ENCODE measurements around the gene SLC39A11. TPM values are rescaled to one million over a fixed set of nuclear protein-coding genes. Genes with fewer than 3 reads are reported as not detected.

SLC39A11 gene
- total RNA-seq, 1 experiment from 2014 or later: 46.4 TPM

GRCh38 chr17:72970797-72971196, 121.7 kb downstream of the SLC39A11 start:
- no peaks in the 10 kb centered on the region for H3K27me3 ChIP-seq (ENCODE audit: insufficient read depth, low read length)
- H3K9me3 ChIP-seq (ENCODE audit: control insufficient read depth in 1 of 2, insufficient read depth in 1 of 2, low read depth in 1 of 2, low read length in 2 of 2): peaks cover 0 to 3% of the 10 kb centered on the region in 2 experiments; a peak in 1 of 4 replicates
- H3K27ac ChIP-seq (ENCODE audit: low read depth, low read length): no peak overlapping the region
- DNase-seq (ENCODE audit: low read depth, low spot score) (no peak), ATAC-seq (no peak)
- intact Hi-C loops (cut with micrococcal nuclease): loop anchor here (10.0 kb wide), 1 partner anchor 146 kb away; no protein-coding TSS in a partner anchor
- TF ChIP-seq SIN3A (IDR thresholded peaks at IDR 0.05; ENCODE audit: low read depth): no peak
- no peak for TF ChIP-seq ZNF274 (IDR thresholded peaks at IDR 0.05; ENCODE audit: low read depth, low read length)
- TF ChIP-seq JUND (IDR thresholded peaks at IDR 0.05): no peak
- TF ChIP-seq SP1 (IDR thresholded peaks at IDR 0.05; ENCODE audit: low read depth): no peak
- TF ChIP-seq YY1 (IDR thresholded peaks at IDR 0.05; ENCODE audit: extremely low read depth, insufficient replicate concordance, low read depth, low read length): no peak
- RAD21 ChIA-PET (ENCODE audit: low non-redundant PET in 1 of 2, low total read pairs in 2 of 2, uncharacterized antibody in 2 of 2, unreplicated experiment in 2 of 2): no interaction called here
- no peaks in the 10 kb centered on the region for H3K79me2 ChIP-seq (ENCODE audit: insufficient read depth, low read length)
- POLR2A ChIA-PET: no interaction called here
- no peak overlapping the region for H3K4me3 ChIP-seq (replicated peaks in 1 of 2; ENCODE audit: low read depth in 1 of 2, low read length in 2 of 2)
- CTCF ChIA-PET: no interaction called here
- peaks cover 3 to 20% of the 10 kb centered on the region in 2 experiments; a peak in 3 of 4 replicates for H3K4me1 ChIP-seq (ENCODE audit: control insufficient read depth in 1 of 2, insufficient read depth in 2 of 2, low read length in 2 of 2)
- no peaks in the 10 kb centered on the region for H3K9me2 ChIP-seq (ENCODE audit: insufficient read depth)
- no peak overlapping the region for H3K4me2 ChIP-seq (ENCODE audit: low read length)
- H3K36me3 ChIP-seq (ENCODE audit: control insufficient read depth in 1 of 2, insufficient read depth in 2 of 2, low read length in 2 of 2): 0 out of 4 replicates have a peak, but pooled peaks cover 0 to 3% of the 10 kb centered on the region in 2 experiments
- H2AFZ ChIP-seq (ENCODE audit: low read depth, low read length, poor library complexity, severe bottlenecking): no peak overlapping the region
- no peaks in the 10 kb centered on the region for H4K20me1 ChIP-seq (ENCODE audit: insufficient read depth)
- no peak overlapping the region for H3K9ac ChIP-seq (ENCODE audit: low read length)
- BruUV-seq (replicated peaks): no TSS peak

- ChIA-PET RAD21 (ENCODE audit: low non-redundant PET in 1 of 2, low total read pairs in 2 of 2, uncharacterized antibody in 2 of 2, unreplicated experiment in 2 of 2) (no interaction called here), CTCF (interaction anchor here (1.7 kb wide), 1 partner anchor 16 kb away, joined by 5 read pairs; no protein-coding TSS in a partner anchor), POLR2A (interaction anchor here (1.4 kb wide), 1 partner anchor 14 kb away, joined by 3 read pairs; no protein-coding TSS in a partner anchor)
- no peaks in the 10 kb centered on the region for H3K27me3 ChIP-seq (ENCODE audit: insufficient read depth, low read length)
- no TSS peak for BruUV-seq (replicated peaks)
- H3K4me2 ChIP-seq (ENCODE audit: low read length): no peak overlapping the region
- TF ChIP-seq FOSL1 (IDR thresholded peaks at IDR 0.05; ENCODE audit: low read depth): no peak
- no peak for TF ChIP-seq ZNF274 (IDR thresholded peaks at IDR 0.05; ENCODE audit: low read depth, low read length)
- TF ChIP-seq EGR1 (IDR thresholded peaks at IDR 0.05; ENCODE audit: low read depth): no peak
- TF ChIP-seq CBX3 (IDR thresholded peaks at IDR 0.05; ENCODE audit: low read depth): no peak
- no peak for TF ChIP-seq SP1 (IDR thresholded peaks at IDR 0.05; ENCODE audit: low read depth)
- no peak for TF ChIP-seq ELF1 (IDR thresholded peaks at IDR 0.05; ENCODE audit: borderline replicate concordance, low read depth)
- no peak for TF ChIP-seq CTCF (IDR thresholded peaks at IDR 0.05 in 2 of 3, conservative IDR thresholded peaks at IDR 0.05 in 1 of 3; ENCODE audit: borderline replicate concordance in 1 of 3, insufficient read depth in 1 of 3, low read depth in 2 of 3, low read length in 2 of 3)
- no peak for TF ChIP-seq TCF7L2 (IDR thresholded peaks at IDR 0.05; ENCODE audit: borderline replicate concordance, extremely low read depth, insufficient read depth, insufficient read length)
- no peak for TF ChIP-seq POLR2A (IDR thresholded peaks at IDR 0.05; ENCODE audit: borderline replicate concordance, extremely low read depth, insufficient read depth, insufficient read length)
- no peaks in the 10 kb centered on the region for H3K79me2 ChIP-seq (ENCODE audit: insufficient read depth, low read length)
- no peaks in the 10 kb centered on the region for H4K20me1 ChIP-seq (ENCODE audit: insufficient read depth)
- no peak overlapping the region for H3K27ac ChIP-seq (ENCODE audit: low read depth, low read length)
- ATAC-seq (no peak), DNase-seq (ENCODE audit: low read depth, low spot score) (no peak)
- no peak overlapping the region for H3K4me3 ChIP-seq (replicated peaks in 1 of 2; ENCODE audit: low read depth in 1 of 2, low read length in 2 of 2)
- H3K9me3 ChIP-seq (ENCODE audit: control insufficient read depth in 1 of 2, insufficient read depth in 1 of 2, low read depth in 1 of 2, low read length in 2 of 2): no peaks in the 10 kb centered on the region
- H3K9ac ChIP-seq (ENCODE audit: low read length): no peak overlapping the region
- H3K9me2 ChIP-seq (ENCODE audit: insufficient read depth): no peaks in the 10 kb centered on the region
- no peak overlapping the region for H2AFZ ChIP-seq (ENCODE audit: low read depth, low read length, poor library complexity, severe bottlenecking)
- peaks cover 0 to 20% of the 10 kb centered on the region in 2 experiments; a peak in 2 of 4 replicates for H3K4me1 ChIP-seq (ENCODE audit: control insufficient read depth in 1 of 2, insufficient read depth in 2 of 2, low read length in 2 of 2)
- intact Hi-C loops (cut with micrococcal nuclease): loop anchor here (10.0 kb wide), 1 partner anchor 145 kb away; no protein-coding TSS in a partner anchor
- no peaks in the 10 kb centered on the region for H3K36me3 ChIP-seq (ENCODE audit: control insufficient read depth in 1 of 2, insufficient read depth in 2 of 2, low read length in 2 of 2)
These were observed 122.2 kb downstream of the SLC39A11 start for GRCh38 chr17:72970246-72970645.
